ENCODE results near the gene CDCA3. TPM values are rescaled to one million over a fixed set of nuclear protein-coding genes. Genes with fewer than 3 reads are reported as not detected.
"Not testable (repeated sequence)": the region's sequence is repeated elsewhere in the genome, so short reads cannot be mapped to it uniquely, and the experiment has no call there.

The CDCA3 gene
- total and polyA plus RNA-seq, 2 of the 13 experiments (the other 11 are each of a cell fraction or from before 2014, with no cell fraction given) = 32.7 to 56.5 TPM

- TF ChIP-seq ZNF383 (CRISPR knock-in tag; IDR thresholded peaks at IDR 0.05; ENCODE audit: borderline replicate concordance) (no peak), ZSCAN9 (CRISPR knock-in tag; IDR thresholded peaks at IDR 0.05; ENCODE audit: borderline replicate concordance) (no peak), MYC (CRISPR knock-in tag; IDR thresholded peaks at IDR 0.05; ENCODE audit: borderline replicate concordance) (0 out of 2 replicates have a peak, but pooled peaks have one; percentile 5), ESRRA (CRISPR knock-in tag; IDR thresholded peaks at IDR 0.05; ENCODE audit: low read depth) (0 out of 2 replicates have a peak, but pooled peaks have one; percentile 6), SRY (CRISPR knock-in tag; IDR thresholded peaks at IDR 0.05) (0 out of 2 replicates have a peak, but pooled peaks have one; percentile 13)
These were observed 15.9 kb upstream of the CDCA3 start (continued) for GRCh38 chr12:6866920-6867412.

- H3K4me3 ChIP-seq (replicated peaks in 1 of 3; ENCODE audit: insufficient read depth in 1 of 3, low read depth in 2 of 3, low read length in 3 of 3) = peak overlapping the region in 2 of 3 experiments; percentile 88 to 92; a peak in 3 of 6 replicates
- no peaks in the 10 kb centered on the region; a peak in 1 of 5 replicates for H3K27me3 ChIP-seq (ENCODE audit: control insufficient read depth in 1 of 2, insufficient read depth in 2 of 2, low read length in 2 of 2)
- peaks cover 37% of the 10 kb centered on the region for H3K4me1 ChIP-seq (ENCODE audit: insufficient read depth, low read length)
- H3K9ac ChIP-seq (ENCODE audit: insufficient read depth, low read depth, low read length) = peak overlapping the region; percentile 69; the same call in 1 of the 2 replicates
- peak overlapping the region; percentile 98 for H3K4me2 ChIP-seq (ENCODE audit: low read depth, low read length)
- intact Hi-C loops (cut with micrococcal nuclease; ENCODE audit: unreplicated experiment) (no loop called here), in situ Hi-C loops (cut with HindIII; ENCODE audit: extremely low pct_ligation_motif_present, low pct_unique_long_range_greater_than_20kb) (no loop called here)
- no peaks in the 10 kb centered on the region for H3K9me3 ChIP-seq (ENCODE audit: low read length)
- no TSS peak for BruUV-seq (replicated peaks)
- 94% methylated on average over 14 of the region's 19 CpGs for WGBS (ENCODE audit: low lambda C conversion rate)
- peaks cover 29% of the 10 kb centered on the region for H3K79me2 ChIP-seq (ENCODE audit: insufficient read depth, low read length)
- DNase-seq (ENCODE audit: low spot score) = no peak
- no peak overlapping the region for H3K27ac ChIP-seq (ENCODE audit: extremely low read length, insufficient read depth, low read length)
- no peak overlapping the region for H2AFZ ChIP-seq (ENCODE audit: low read length)
- CTCF ChIA-PET (ENCODE audit: low intra/inter-chr PET ratio, low total read pairs) = no interaction called here
- POLR2A ChIA-PET = interaction anchor here (0.9 to 6.0 kb wide), 11 partner anchors 9 to 114 kb away, joined by 3 to 132 read pairs (median 4); partner anchors contain the start of genes C12orf57, CDCA3, MLF2 and RNU7-1
- TF ChIP-seq ZNF775 (CRISPR knock-in tag; IDR thresholded peaks at IDR 0.05; ENCODE audit: borderline replicate concordance) (no peak), ASH2L (IDR thresholded peaks at IDR 0.05; ENCODE audit: insufficient read length, low read depth, low read length) (no peak), SRY (CRISPR knock-in tag; IDR thresholded peaks at IDR 0.05) (peak; percentile 1; the same call in 1 of the 2 replicates), ZNF788 (CRISPR knock-in tag; IDR thresholded peaks at IDR 0.05; ENCODE audit: borderline replicate concordance) (0 out of 2 replicates have a peak, but pooled peaks have one; percentile 18), ZNF768 (CRISPR knock-in tag; IDR thresholded peaks at IDR 0.05) (no peak)
- FAIRE-seq = no peak
- no peak for ATAC-seq
- peaks cover 22 to 45% of the 10 kb centered on the region in 2 experiments for H3K36me3 ChIP-seq (replicated peaks in 1 of 2; ENCODE audit: control insufficient read depth in 1 of 2, insufficient read depth in 2 of 2, low read length in 2 of 2)
- H4K20me1 ChIP-seq (ENCODE audit: insufficient read depth, low read length) = peaks cover 35% of the 10 kb centered on the region
These were observed 15.3 kb upstream of the CDCA3 start for GRCh38 chr12:6866163-6866919.

- peaks cover 26 to 56% of the 10 kb centered on the region in 2 experiments for H3K36me3 ChIP-seq (replicated peaks in 1 of 2; ENCODE audit: control insufficient read depth in 1 of 2, insufficient read depth in 2 of 2, low read length in 2 of 2)
- intact Hi-C loops (cut with micrococcal nuclease; ENCODE audit: unreplicated experiment); H3K9ac ChIP-seq (ENCODE audit: insufficient read depth, low read depth, low read length); in situ Hi-C loops (cut with HindIII; ENCODE audit: extremely low pct_ligation_motif_present, low pct_unique_long_range_greater_than_20kb); BruUV-seq (replicated peaks); H3K27ac ChIP-seq (ENCODE audit: extremely low read length, insufficient read depth, low read length); H3K27me3 ChIP-seq (ENCODE audit: control insufficient read depth in 1 of 2, insufficient read depth in 2 of 2, low read length in 2 of 2); H3K4me3 ChIP-seq (replicated peaks in 1 of 3; ENCODE audit: insufficient read depth in 1 of 3, low read depth in 2 of 3, low read length in 3 of 3); H3K4me2 ChIP-seq (ENCODE audit: low read depth, low read length); H3K9me3 ChIP-seq (ENCODE audit: low read length); DNase-seq (ENCODE audit: low spot score); ATAC-seq; H2AFZ ChIP-seq (ENCODE audit: low read length); CTCF ChIA-PET (ENCODE audit: low intra/inter-chr PET ratio, low total read pairs); FAIRE-seq: not testable (repeated sequence)
- peaks cover 26% of the 10 kb centered on the region for H3K4me1 ChIP-seq (ENCODE audit: insufficient read depth, low read length)
- H4K20me1 ChIP-seq (ENCODE audit: insufficient read depth, low read length) = peaks cover 24% of the 10 kb centered on the region
- H3K79me2 ChIP-seq (ENCODE audit: insufficient read depth, low read length) = peaks cover 29% of the 10 kb centered on the region
- 97% methylated on average over 5 of the region's 5 CpGs for WGBS (ENCODE audit: low lambda C conversion rate)
- POLR2A ChIA-PET = interaction anchor here (1.0 to 6.0 kb wide), 2 partner anchors 12 to 26 kb away, joined by 3 to 132 read pairs; partner anchors contain the start of genes CDCA3 and USP5
These were observed 14.2 kb upstream of the CDCA3 start for GRCh38 chr12:6865307-6865706.

Data from HepG2 (cell line).